ENCODE data around the gene STAG3.
"Not testable (repeated sequence)": the region's sequence is repeated elsewhere in the genome, so short reads cannot be mapped to it uniquely, and the experiment has no call there.

Gene STAG3

GRCh38 chr7:100177045-100178001 lies at the start of gene STAG3, which contains the start of gene GPC2:
Gene STAG3, plus strand, starts transcription at chr7:100177918. Its CDS starts 2,639 bp downstream, at chr7:100180557.
Gene GPC2, minus strand, starts transcription at chr7:100177381. Its CDS starts 182 bp downstream, at chr7:100177199.
- DNase-seq = peak; percentile 88

GRCh38 chr7:100128637-100128963 lies 49.1 kb upstream of the STAG3 start:
- no peak for DNase-seq

- DNase-seq = not testable (repeated sequence)
Measured at GRCh38 chr7:100130220-100130607, 47.5 kb upstream of the STAG3 start.

- DNase-seq = no peak
Measured at GRCh38 chr7:100130608-100131453, 46.9 kb upstream of the STAG3 start.

GRCh38 chr7:100132126-100132525 lies 45.6 kb upstream of the STAG3 start:
- DNase-seq = no peak

- no peak for DNase-seq
Measured at GRCh38 chr7:100132697-100133151, 45.0 kb upstream of the STAG3 start.

GRCh38 chr7:100137851-100138760 lies 39.6 kb upstream of the STAG3 start:
- peak; percentile 41 for DNase-seq

- no peak for DNase-seq
Measured at GRCh38 chr7:100141555-100141949, 36.2 kb upstream of the STAG3 start.

- DNase-seq = no peak
Measured at GRCh38 chr7:100142461-100142860, 35.3 kb upstream of the STAG3 start.

- not testable (repeated sequence) for DNase-seq
Measured at GRCh38 chr7:100146350-100146749, 31.4 kb upstream of the STAG3 start.

- DNase-seq = no peak
Measured at GRCh38 chr7:100147278-100147677, 30.4 kb upstream of the STAG3 start.

GRCh38 chr7:100148225-100148558 lies 29.5 kb upstream of the STAG3 start:
- DNase-seq = no peak

- DNase-seq = peak; percentile 97
Measured at GRCh38 chr7:100148559-100149328, 29.0 kb upstream of the STAG3 start, which contains the start of gene LAMTOR4. Gene LAMTOR4, plus strand, starts transcription at chr7:100148918. Its CDS starts 55 bp downstream, at chr7:100148973.

GRCh38 chr7:100152404-100152803 lies 25.3 kb upstream of the STAG3 start:
- DNase-seq = no peak

- DNase-seq = no peak
Measured at GRCh38 chr7:100152937-100153666, 24.6 kb upstream of the STAG3 start.

GRCh38 chr7:100153708-100154535 lies 23.8 kb upstream of the STAG3 start:
- DNase-seq = no peak

GRCh38 chr7:100154651-100155491 lies 22.8 kb upstream of the STAG3 start:
- DNase-seq = no peak

GRCh38 chr7:100155553-100156317 lies 22.0 kb upstream of the STAG3 start:
- no peak for DNase-seq

Data from NCI-H1436 treated with DMSO at 0.1 percent for 48 hours (cell line).